GM19468 (cell line): ENCODE data around the gene PEX5L.
A peak's percentile ranks its signal among the peaks of the same experiment; 100 is the strongest.

Experiments used
- ATAC-seq: cut with Tn5 transposase; IDR thresholded peaks from one replicate; pipeline ENCODE4 v1.9.1; 2021; ENCODE audit warnings: mild to moderate bottlenecking, moderate library complexity, moderate number of reproducible peaks; ENCODE audit not compliant: unreplicated experiment; ENCODE audit errors: extremely low read depth

Gene PEX5L

GRCh38 chr3:179927191-179927590, 109.5 kb downstream of the PEX5L start:
- no peak for ATAC-seq

- no peak for ATAC-seq
Measured at GRCh38 chr3:179921951-179922350, 114.8 kb downstream of the PEX5L start.

GRCh38 chr3:179921500-179921899, 115.2 kb downstream of the PEX5L start:
- peak; percentile 94 for ATAC-seq

- ATAC-seq: no peak
Measured at GRCh38 chr3:179907784-179908482, 128.8 kb downstream of the PEX5L start.

GRCh38 chr3:179902061-179902460, 134.7 kb downstream of the PEX5L start:
- ATAC-seq: no peak

- no peak for ATAC-seq
Measured at GRCh38 chr3:179898024-179898423, 138.7 kb downstream of the PEX5L start.

- ATAC-seq: no peak
Measured at GRCh38 chr3:179897231-179897630, 139.5 kb downstream of the PEX5L start.

- no peak for ATAC-seq
Measured at GRCh38 chr3:179896507-179896906, 140.2 kb downstream of the PEX5L start.

- ATAC-seq: no peak
Measured at GRCh38 chr3:179895330-179895729, 141.4 kb downstream of the PEX5L start.

GRCh38 chr3:179887295-179887943, 149.3 kb downstream of the PEX5L start:
- ATAC-seq: no peak

GRCh38 chr3:179885950-179886349, 150.8 kb downstream of the PEX5L start:
- ATAC-seq: no peak

GRCh38 chr3:179884136-179884535, 152.6 kb downstream of the PEX5L start:
- ATAC-seq: no peak

GRCh38 chr3:179882292-179882691, 154.4 kb downstream of the PEX5L start:
- peak; percentile 38 for ATAC-seq

- ATAC-seq: no peak
Measured at GRCh38 chr3:179881791-179882190, 154.9 kb downstream of the PEX5L start.

- no peak for ATAC-seq
Measured at GRCh38 chr3:179880868-179881267, 155.9 kb downstream of the PEX5L start.

GRCh38 chr3:179876440-179876839, 160.3 kb downstream of the PEX5L start:
- no peak for ATAC-seq

GRCh38 chr3:179872842-179873241, 163.9 kb downstream of the PEX5L start:
- ATAC-seq: no peak

- ATAC-seq: no peak
Measured at GRCh38 chr3:179871782-179872181, 165.0 kb downstream of the PEX5L start.

GRCh38 chr3:179868715-179869114, 168.0 kb downstream of the PEX5L start:
- ATAC-seq: no peak

- no peak for ATAC-seq
Measured at GRCh38 chr3:179867961-179868360, 168.8 kb downstream of the PEX5L start.

- no peak for ATAC-seq
Measured at GRCh38 chr3:179865861-179866505, 170.8 kb downstream of the PEX5L start.
